ENCODE data around the gene C10orf90.

C10orf90 gene, protein sequence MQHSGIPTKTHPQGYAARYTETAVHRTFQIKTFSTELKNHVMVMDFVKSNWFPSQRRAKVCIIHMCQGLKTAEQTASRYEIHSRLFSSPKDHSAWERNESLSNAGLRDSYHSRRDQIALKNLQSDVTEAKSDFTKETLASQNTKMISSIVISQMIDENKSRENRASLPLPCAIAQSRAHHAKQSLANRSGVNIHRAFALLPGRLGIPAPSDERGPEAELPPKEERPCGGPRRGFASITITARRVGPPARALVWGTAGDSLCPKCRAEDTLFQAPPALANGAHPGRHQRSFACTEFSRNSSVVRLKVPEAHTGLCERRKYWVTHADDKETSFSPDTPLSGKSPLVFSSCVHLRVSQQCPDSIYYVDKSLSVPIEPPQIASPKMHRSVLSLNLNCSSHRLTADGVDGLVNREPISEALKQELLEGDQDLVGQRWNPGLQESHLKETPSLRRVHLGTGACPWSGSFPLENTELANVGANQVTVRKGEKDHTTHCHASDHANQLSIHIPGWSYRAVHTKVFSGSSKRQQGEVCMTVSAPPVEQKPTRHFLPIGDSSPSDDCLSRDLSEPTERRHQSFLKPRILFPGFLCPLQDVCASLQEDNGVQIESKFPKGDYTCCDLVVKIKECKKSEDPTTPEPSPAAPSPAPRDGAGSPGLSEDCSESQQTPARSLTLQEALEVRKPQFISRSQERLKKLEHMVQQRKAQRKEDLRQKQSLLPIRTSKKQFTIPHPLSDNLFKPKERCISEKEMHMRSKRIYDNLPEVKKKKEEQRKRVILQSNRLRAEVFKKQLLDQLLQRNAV

DNA sequence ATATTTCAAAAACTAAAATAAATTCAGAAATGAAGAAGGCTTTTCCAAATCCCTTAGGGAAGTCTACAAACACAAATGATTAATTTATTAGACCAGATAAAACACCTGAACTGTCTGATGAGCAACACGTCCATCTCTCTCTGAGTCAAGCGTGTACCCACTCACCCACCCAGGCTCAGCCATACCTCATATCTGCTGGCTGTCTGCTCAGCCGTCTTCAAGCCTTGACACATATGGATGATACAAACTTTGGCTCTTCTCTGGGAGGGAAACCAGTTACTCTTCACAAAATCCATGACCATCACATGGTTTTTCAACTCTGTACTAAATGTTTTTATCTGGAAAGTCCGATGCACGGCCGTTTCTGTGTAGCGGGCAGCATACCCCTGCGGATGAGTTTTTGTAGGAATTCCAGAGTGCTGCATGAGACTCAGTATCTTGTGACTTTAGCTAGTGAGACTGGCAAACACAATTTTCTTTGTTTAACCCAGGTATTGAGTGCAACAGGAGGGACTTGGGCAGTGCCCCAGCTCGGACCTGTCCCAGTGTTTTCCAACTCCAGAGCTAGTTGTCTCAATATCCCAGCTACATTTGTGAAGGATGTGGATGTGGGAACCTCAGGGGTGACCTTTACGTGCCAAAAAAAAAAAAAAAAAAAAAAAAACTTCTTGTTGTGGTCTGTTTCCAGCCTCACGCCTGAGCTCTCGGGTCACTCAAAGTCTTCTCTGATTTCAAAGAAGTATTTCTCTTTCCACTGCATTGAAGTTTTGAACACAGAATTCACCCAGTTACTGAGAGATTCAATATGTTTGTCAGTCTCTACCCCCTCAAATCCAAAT, at the start of gene C10orf90:
Gene C10orf90, minus strand, starts transcription at position 638 of the 839 bp plus-strand sequence. Its CDS starts 213 bp downstream, at position 425.
- no peak for DNase-seq (ENCODE audit: low read depth in 2 of 2)

DNA sequence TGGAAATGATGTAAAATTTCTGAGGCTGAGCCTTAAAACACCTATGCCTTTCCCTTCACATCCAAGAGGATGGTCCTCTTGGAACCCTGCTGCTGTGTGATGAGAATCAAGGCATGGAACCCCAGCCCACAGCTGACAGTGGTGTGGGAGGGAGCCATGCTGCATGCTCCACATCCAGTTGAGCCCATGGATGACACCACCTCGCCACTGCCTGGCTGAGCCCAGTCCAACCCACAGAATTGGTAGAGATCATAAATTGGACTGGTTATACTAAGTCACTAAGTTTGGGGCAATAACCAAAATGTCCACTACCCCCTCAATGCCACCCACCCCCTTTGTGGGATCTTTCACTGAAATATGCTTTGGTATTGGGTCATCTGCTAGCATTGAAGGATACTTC, 45.9 kb upstream of the C10orf90 start:
- no peak for DNase-seq (ENCODE audit: low read depth in 2 of 2)

DNA sequence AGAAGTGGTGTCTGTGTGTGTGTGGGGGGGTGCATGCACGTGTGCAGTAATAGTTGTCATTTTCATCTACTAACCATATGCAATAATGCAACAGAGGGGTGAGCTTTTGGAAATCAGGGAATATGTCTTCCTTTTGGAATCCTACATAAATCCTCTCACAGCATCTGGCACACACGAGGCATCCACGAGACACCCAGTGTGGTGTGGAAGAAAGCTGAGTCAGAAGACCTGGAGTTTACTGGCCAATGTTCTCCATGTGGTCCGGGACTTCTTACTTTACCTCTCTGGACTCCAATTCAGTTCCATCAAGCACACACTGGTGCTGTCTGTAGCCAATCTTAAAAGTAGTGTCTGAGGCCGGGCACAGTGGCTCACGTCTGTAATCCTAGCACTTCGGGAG, 43.1 kb upstream of the C10orf90 start:
- DNase-seq (ENCODE audit: low read depth in 2 of 2) = no peak

DNA sequence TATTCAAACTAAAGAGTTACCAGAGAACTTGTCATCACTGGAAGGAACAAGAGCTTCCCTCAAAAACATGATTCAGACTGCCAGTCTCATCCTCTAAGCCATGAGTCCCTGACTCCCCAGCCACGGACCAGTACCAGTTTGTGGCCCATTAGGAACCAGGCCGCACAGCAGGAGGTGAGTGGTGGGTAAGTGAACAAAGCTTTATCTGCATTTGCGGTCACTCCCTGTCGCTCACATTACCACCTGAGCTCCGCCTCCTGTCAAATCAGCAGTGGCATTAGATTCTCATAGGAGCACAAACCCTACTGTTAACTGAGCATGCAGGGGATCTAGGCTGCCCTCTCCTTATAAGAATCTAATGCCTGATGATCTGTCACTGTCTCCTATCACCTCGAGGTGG, 42.2 kb upstream of the C10orf90 start:
- DNase-seq (ENCODE audit: low read depth in 2 of 2) = no peak

DNA sequence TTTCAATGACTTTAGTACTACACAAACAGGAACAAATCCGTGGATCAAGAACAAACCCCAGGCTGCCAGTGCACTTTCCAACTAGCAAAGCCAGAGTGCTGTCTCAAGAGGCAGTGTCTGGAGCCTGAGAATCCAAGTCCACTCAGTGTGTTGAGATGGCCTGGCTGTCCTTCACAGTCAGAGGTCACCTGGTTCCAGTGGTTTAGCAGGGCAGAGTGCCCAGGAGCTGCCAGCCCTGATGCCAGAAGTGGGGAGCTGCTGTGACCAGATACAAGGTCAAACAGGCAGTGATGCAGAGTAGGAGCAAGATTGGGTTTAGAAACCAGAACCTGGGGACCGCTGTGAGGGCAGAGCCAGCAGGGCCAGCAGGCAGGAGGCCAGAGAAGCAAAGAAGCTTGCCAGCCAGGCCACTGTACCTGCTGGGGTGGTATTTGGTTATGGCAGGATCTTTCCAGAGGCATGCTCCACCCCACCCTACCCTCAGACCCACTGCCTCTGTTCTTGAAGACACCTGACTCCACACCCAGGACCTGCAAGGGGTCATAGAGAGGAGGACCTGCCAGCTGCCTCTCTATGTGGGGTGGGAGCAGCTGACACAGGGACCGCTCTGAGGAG, 35.6 kb upstream of the C10orf90 start:
- no peak for DNase-seq (ENCODE audit: low read depth in 2 of 2)

DNA sequence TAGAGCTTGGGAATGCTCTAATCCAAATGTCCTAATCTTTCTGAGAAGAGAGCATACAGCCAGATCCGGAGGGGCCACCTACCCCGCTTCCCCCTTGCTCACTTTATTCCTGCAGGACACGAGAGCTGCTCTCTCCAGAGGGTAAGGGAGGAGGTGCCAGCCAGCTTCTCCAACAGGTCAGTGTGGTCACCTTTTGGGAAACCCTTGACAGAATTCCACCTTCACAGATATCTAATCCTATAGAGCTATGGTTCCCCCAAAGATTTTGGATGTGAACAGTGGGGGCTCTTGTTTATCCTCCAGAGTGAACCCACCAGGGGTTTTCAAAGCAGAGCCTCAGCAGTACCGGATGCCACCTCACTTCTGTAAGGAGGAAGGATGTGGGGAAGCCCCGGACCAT, 34.6 kb upstream of the C10orf90 start:
- no peak for DNase-seq (ENCODE audit: low read depth in 2 of 2)

DNA sequence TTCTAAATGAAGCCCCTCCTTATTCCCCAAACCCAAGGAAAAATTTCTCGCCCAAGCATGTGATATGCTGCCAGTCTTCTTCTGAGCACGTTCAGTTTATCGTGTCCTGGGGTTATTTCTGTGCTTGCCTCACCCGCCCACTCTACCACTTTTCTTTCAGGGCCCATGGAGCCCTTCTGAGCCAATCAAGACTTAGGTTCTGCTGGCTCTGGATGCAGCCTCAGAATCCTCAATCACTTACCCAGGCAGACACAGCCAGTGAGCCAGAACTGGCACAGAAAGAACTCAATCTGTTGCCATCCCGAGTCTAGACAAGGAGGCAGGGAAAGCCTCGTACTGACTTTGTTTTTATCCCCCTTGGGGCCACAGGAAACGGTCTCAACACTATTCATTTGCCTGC, 34.2 kb upstream of the C10orf90 start:
- no peak for DNase-seq (ENCODE audit: low read depth in 2 of 2)

DNA sequence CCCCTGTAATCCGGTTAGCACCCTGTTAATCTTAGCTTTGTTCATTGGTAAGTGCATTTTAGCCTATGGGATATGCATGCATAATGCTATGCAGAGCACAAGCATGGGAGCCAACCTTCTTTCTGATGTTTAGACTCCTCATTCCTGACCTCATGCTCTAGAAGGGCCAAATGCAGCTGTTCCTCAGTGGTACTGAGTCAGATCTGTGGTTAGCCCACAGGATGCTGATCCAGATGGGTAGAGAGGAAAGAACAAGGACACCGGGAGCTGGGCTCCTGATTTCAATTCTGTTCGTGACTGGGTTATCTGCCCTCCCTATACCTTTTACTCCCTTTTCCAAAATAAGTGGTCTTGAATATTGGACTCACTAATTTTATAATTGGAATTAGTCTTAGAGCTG, 31.7 kb upstream of the C10orf90 start:
- no peak for DNase-seq (ENCODE audit: low read depth in 2 of 2)

DNA sequence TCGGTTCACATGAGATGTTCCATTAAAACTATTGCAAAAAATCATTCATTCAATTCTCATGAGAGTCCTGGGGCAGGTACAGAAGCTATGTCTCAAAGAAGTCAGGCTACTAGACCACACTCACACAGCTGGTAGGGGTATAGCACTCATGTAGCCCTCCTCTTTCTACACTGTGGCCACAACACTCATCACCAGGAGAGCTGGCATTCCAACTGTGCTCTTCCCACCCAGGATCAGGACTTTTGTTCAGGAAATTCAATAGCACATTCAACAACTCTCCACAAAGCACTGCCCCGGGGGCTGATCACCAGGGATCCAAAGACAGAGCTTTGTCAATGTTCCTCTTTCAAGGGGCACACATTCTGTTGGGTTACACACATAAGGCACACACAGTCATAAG, 31.0 kb upstream of the C10orf90 start:
- no peak for DNase-seq (ENCODE audit: low read depth in 2 of 2)

DNA sequence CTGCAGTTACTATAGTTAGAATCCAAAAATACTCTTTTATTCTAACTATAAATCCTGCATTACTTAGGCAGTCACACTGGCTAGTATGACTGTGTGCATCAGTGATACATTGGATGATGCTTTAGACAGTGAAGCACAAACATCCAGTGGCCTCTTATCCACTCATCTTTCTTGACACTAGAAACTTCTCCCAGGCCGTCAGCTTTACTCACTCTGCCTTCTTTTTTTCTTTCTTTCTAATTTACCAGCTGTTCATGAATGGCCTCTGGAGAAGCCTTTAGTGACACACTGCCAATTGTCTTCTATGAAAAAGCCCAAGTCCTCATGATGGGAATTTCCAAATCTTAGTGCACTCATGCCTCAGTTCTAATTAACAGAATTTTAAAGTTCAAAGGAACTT, 26.2 kb upstream of the C10orf90 start:
- DNase-seq (ENCODE audit: low read depth in 2 of 2) = no peak

DNA sequence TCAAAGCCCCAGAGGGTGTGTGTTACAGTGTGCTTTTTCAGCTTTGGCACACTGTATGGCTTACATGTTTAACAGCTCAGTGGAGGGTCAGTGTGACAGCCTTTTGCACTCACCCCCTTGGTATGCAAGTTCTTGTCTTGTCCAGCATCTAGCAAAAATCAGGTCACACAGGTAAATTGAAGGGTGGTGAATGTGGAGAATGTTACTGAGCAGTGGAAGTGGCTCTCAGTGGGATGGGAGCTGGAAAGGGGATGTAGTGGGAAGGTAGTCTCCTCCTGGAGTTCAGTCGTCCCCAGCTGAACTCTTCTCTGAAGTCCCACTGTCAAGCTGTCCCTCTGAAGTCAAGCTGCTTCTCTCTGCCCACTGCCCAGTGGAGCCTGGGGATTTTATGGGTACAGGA, 21.0 kb upstream of the C10orf90 start:
- no peak for DNase-seq (ENCODE audit: low read depth in 2 of 2)

DNA sequence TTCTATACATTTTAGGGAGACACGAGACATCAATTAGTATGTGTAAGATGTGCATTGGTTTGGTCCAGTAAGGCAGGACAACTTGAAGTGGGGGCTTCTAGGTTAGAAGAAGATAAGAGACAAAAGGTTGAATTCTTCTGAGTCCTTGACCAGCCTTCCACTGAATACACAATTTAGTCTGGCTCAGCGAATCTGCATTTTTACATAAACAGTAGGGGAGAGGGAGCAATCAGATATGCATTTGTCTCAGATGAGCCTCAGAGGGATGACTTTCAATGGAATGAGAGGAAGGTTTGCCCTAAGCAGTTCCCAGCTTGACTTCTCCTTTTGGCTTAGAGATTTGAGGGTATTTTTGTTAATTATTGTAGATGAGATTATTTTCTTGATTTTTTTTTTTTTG, 20.0 kb upstream of the C10orf90 start:
- no peak for DNase-seq (ENCODE audit: low read depth in 2 of 2)

DNA sequence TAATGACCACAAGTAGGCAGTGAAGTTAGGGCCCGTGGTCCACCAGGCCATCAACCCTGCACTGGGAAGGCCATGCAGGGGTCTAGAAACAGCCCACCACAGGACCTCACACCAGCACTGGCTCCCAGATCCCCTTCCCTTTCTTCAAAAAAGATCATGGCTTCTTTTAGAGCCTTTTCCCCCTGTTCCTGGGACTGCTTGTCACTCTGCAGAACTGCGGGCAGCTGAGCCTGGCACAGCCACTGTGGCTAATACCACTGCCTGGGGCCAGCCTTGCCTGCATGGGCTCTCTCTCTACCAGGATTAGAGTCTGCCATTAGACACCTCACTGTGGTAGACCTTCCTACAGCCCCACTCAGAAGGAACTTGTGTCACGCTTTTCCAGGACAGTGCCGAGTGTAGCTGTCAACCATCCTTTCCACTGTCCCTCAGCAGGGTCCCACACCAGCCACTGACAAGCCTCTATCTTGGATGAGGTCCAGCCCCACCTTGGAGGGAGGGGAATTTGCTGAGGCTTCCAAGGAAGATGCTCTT, 19.0 kb upstream of the C10orf90 start:
- DNase-seq (ENCODE audit: low read depth in 2 of 2) = no peak

DNA sequence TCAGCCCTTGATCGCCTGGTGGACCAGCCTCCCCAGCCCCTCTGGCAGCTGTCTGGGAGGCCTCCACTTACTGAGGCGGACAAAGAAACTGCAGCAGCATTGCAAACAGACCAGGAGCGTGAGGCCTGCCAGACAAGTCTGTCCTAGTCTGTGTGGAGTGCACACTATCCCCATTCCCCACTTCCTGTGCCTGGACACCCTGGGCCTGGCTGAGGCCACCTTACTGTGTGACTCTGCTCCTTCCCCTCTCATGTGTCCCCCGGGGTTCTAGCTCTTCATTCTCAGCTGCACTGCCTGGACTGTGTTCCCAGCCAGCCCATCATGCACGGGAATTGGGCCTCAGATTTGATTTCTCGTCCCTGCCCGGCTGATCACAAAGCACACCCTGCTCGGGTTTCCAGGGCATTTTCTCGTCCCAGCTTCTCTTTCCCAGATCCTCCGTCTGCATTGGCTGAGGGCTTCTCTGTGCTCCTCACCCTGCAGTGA, 16.7 kb upstream of the C10orf90 start:
- no peak for DNase-seq (ENCODE audit: low read depth in 2 of 2)

DNA sequence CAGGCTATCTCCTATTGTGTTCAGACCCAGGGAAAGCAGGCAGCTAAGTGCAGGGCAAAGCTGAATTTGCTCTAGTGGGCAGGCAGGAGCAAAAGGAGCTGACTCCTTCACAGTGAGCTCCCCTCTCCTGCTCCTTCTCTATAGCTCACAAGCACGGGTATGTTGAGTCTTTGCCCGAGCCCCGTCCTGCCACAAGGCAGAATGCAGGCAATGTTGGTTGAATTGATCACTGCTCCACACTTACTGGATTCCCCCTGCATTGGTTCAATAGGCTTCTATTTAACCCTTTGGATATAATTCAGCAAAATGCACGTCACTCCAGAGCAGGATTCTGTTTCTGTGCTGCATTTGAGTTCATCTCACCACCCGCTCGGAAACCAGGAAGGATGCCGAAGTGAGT, 16.2 kb upstream of the C10orf90 start:
- DNase-seq (ENCODE audit: low read depth in 2 of 2) = no peak

DNA sequence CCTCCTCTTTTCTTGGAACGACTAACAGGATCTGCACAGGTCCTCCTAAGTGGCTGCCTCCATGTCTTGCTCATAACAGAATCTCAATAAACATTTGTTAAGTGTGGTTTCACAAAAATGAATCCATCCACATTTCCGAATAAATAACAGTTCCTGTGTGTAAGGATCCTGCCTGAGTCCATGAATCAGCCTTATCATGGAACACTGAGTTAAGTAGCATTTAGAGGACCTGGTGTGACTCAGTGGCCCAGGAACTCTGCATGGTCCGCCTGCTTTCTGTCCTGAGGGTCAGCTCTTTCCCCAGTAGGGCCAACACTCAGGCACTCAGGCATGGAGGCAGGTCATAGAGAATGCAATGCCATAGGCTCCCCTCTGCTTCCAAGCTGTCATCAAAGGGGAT, 15.8 kb upstream of the C10orf90 start:
- DNase-seq (ENCODE audit: low read depth in 2 of 2) = no peak

DNA sequence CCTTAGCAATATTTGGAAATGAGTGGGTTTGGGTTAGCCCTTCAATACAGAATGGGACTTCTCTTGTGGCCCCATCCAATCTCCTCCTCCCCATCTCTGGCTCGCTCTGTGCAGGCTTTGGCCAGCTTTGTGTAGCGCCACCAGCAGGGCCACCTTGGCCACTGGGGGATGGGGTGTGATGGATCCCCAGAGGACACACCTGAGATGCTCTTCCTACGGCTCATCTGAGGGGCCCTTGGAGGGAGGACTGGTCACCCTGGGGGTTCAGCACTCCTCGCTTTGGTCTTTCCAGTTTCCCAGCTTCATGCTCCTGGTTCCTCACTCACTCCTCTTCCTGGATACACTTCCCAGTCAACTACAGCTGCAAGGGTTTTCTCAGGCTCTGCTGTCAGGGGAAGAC, 15.3 kb upstream of the C10orf90 start:
- DNase-seq (ENCODE audit: low read depth in 2 of 2) = no peak

DNA sequence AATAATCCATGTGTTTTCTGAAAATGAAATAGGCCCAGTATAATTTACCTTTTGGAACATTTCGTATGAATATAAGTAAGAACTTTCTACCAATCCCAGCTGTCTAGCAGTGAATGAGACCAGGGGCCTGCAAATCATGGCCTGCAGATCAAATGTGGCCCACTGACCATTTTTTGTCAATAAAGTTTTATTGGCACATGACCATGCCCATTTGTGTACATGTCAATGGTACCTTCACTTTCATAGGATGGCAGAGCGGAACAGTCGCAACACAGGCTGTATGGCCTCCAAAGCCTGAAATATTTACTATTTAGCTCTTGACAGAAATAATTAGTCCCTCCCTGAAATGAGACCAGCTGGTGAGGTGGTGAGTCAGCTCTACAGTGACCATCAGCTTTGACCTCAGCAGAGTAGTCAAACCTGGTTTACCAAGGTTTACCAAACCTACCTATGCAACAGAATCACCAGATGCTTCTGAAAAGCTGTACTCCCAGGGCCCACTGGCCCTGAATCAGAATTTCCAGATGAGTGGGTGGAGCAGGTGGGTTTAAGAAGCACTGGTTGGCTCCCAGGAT, 13.8 kb upstream of the C10orf90 start:
- DNase-seq (ENCODE audit: low read depth in 2 of 2) = no peak

DNA sequence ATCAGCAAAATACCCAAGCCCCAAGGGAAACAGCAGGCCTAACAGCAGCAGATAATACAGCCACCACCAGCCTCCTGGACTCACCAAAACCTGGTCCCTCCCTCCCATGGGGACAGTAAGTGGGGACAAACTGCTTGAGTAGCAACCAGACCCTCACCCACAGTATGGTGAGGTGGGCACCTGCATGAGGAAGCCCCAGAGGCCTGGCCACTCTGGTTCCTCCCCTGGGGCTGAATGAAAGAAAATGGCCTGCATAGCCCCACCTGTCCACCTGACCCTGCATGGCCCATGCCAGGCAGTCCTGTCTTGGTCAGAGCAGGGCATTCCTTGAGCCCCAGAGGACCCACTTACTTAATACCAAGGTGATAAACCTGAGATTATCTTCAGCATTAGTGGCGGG, 13.0 kb upstream of the C10orf90 start:
- no peak for DNase-seq (ENCODE audit: low read depth in 2 of 2)

DNA sequence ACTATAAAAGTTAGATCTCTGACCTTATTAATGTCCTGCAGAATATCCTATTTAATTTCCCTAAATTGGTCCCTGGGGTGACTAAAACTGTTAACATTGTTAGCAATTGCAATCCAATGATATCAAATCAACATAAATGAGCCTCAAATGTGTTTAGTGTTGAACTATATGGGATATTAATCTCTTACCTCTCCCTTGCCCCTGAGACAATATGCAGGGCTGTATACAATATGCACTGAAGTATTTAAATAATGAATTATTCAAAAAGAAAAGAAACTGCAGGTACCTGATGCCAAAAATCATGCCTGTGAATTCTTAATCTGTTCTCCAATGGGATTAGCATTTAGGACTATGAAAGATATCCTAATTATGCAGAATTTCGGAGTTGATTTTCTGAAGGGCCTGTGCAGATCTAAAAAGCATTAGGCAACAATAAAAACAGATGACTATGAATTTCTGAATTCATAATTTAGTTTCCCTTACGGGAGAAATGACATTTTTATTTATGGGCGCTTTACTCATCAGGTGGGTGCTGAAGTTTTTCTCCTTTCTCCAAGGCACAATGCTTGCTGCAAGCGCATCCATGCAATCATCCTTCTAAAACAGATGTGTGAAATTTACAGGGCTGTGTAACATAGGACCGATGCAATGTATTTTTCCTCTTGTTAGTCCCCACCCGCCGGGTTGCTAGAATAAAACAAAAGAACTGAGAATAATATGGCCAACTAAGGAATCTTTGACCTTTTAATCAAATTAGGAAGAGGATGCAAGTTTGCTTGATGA, 5.4 kb upstream of the C10orf90 start:
- no peak for DNase-seq (ENCODE audit: low read depth in 2 of 2)
